ENCODE measurements around the gene ELP4. TPM values are rescaled to one million over a fixed set of nuclear protein-coding genes. Genes with fewer than 3 reads are reported as not detected.
A peak's percentile ranks its signal among the peaks of the same experiment; 100 is the strongest.

Gene ELP4
- total and polyA plus RNA-seq, 9 of the 15 experiments (the other 6 are each of a cell fraction or from before 2014, with no cell fraction given), result 24.1 to 60.3 (median 38.7) TPM

DNA sequence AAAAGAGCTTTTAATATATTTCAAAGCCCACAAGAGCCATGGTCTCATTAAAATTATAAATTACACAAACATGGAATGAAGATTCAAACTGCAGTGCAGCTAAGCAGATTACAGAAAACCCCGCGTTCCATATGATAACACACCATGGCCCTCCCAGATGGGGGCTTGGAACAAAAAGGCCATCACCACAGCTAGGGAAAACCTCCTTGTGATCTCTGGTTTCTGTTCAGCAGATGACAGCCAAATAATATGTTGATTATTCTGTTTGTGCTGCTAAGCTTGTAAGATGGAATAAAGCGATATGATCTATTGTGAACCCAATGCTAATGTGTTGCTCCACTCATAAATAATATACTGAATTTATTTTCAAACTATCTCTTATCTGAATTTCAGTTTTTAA, 28.6 kb upstream of the ELP4 start:
- FAIRE-seq, result no peak
- no peak overlapping the region for H3K4me2 ChIP-seq (ENCODE audit: insufficient read depth, low read length)
- in situ Hi-C loops (cut with MboI), result no loop called here
- H3K9ac ChIP-seq (ENCODE audit: insufficient read depth in 1 of 2, low read depth in 2 of 2, low read length in 2 of 2), result no peak overlapping the region
- H3K36me3 ChIP-seq (ENCODE audit: control insufficient read depth, insufficient read depth, low read length), result peaks cover 2% of the 10 kb centered on the region; the same call in 1 of the 3 replicates
- H2AFZ ChIP-seq (ENCODE audit: low read depth, low read length), result no peak overlapping the region
- H3K79me2 ChIP-seq (ENCODE audit: control insufficient read depth, insufficient read depth, low read length), result peaks cover 76% of the 10 kb centered on the region
- no peak overlapping the region for H3K27ac ChIP-seq (ENCODE audit: extremely low read depth, low read depth, low read length)
- no peak overlapping the region for H3K4me3 ChIP-seq
- intact Hi-C loops (cut with micrococcal nuclease), result loop anchor here (10.0 kb wide), 2 partner anchors 474 to 694 kb away; no protein-coding TSS in a partner anchor
- no peaks in the 10 kb centered on the region for H3K27me3 ChIP-seq (ENCODE audit: control insufficient read depth in 2 of 2, insufficient read depth in 2 of 2, low read length in 2 of 2)
- no peaks in the 10 kb centered on the region for H4K20me1 ChIP-seq (replicated peaks; ENCODE audit: control insufficient read depth, insufficient read depth, low read length)
- no peaks in the 10 kb centered on the region for H3K4me1 ChIP-seq (replicated peaks in 1 of 2; ENCODE audit: control insufficient read depth in 2 of 2, insufficient read depth in 2 of 2, low read length in 2 of 2)
- BruUV-seq (replicated peaks), result no TSS peak
- WGBS (ENCODE audit: insufficient coverage, low coverage, missing lambda C conversion rate), result 71% methylated on average over 3 of the region's 3 CpGs
- TF ChIP-seq SIN3B (IDR thresholded peaks at IDR 0.05; ENCODE audit: low read depth), result no peak
- no peak for TF ChIP-seq CXXC5 (CRISPR knock-in tag; IDR thresholded peaks at IDR 0.05)
- TF ChIP-seq ZNF140 (CRISPR knock-in tag; IDR thresholded peaks at IDR 0.05), result no peak
- no peak for TF ChIP-seq ZNF785 (CRISPR knock-in tag; IDR thresholded peaks at IDR 0.05)
- no peak for TF ChIP-seq SRSF3 (IDR thresholded peaks at IDR 0.05; ENCODE audit: insufficient read depth, low read length)
- TF ChIP-seq, protein P1, sequence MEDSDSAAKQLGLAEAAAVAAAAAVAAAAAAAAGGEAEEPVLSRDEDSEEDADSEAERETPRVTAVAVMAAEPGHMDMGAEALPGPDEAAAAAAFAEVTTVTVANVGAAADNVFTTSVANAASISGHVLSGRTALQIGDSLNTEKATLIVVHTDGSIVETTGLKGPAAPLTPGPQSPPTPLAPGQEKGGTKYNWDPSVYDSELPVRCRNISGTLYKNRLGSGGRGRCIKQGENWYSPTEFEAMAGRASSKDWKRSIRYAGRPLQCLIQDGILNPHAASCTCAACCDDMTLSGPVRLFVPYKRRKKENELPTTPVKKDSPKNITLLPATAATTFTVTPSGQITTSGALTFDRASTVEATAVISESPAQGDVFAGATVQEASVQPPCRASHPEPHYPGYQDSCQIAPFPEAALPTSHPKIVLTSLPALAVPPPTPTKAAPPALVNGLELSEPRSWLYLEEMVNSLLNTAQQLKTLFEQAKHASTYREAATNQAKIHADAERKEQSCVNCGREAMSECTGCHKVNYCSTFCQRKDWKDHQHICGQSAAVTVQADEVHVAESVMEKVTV (CRISPR knock-in tag; IDR thresholded peaks at IDR 0.05), result no peak
- TF ChIP-seq, protein P2, sequence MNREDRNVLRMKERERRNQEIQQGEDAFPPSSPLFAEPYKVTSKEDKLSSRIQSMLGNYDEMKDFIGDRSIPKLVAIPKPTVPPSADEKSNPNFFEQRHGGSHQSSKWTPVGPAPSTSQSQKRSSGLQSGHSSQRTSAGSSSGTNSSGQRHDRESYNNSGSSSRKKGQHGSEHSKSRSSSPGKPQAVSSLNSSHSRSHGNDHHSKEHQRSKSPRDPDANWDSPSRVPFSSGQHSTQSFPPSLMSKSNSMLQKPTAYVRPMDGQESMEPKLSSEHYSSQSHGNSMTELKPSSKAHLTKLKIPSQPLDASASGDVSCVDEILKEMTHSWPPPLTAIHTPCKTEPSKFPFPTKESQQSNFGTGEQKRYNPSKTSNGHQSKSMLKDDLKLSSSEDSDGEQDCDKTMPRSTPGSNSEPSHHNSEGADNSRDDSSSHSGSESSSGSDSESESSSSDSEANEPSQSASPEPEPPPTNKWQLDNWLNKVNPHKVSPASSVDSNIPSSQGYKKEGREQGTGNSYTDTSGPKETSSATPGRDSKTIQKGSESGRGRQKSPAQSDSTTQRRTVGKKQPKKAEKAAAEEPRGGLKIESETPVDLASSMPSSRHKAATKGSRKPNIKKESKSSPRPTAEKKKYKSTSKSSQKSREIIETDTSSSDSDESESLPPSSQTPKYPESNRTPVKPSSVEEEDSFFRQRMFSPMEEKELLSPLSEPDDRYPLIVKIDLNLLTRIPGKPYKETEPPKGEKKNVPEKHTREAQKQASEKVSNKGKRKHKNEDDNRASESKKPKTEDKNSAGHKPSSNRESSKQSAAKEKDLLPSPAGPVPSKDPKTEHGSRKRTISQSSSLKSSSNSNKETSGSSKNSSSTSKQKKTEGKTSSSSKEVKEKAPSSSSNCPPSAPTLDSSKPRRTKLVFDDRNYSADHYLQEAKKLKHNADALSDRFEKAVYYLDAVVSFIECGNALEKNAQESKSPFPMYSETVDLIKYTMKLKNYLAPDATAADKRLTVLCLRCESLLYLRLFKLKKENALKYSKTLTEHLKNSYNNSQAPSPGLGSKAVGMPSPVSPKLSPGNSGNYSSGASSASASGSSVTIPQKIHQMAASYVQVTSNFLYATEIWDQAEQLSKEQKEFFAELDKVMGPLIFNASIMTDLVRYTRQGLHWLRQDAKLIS (CRISPR knock-in tag; IDR thresholded peaks at IDR 0.05), result no peak
- no peak for TF ChIP-seq ZNF263 (CRISPR knock-in tag; IDR thresholded peaks at IDR 0.05; ENCODE audit: borderline replicate concordance)
- TF ChIP-seq, protein P3, sequence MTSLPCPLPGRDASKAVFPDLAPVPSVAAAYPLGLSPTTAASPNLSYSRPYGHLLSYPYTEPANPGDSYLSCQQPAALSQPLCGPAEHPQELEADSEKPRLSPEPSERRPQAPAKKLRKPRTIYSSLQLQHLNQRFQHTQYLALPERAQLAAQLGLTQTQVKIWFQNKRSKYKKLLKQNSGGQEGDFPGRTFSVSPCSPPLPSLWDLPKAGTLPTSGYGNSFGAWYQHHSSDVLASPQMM (CRISPR knock-in tag; IDR thresholded peaks at IDR 0.05), result no peak
- ChIA-PET POLR2A (interaction anchor here (0.6 to 1.4 kb wide), 2 partner anchors 11 to 1063 kb away, joined by 3 read pairs; no protein-coding TSS in a partner anchor), CTCF (ENCODE audit: low intra/inter-chr PET ratio) (no interaction called here)
- no peak for ATAC-seq
- DNase-seq (ENCODE audit: extremely low read depth in 1 of 4, low spot score in 3 of 4), result peak in 1 of 4 experiments; percentile 7
- H3K9me1 ChIP-seq (ENCODE audit: control insufficient read depth, insufficient read depth, low read length), result no peaks in the 10 kb centered on the region
- no peaks in the 10 kb centered on the region for H3K9me3 ChIP-seq (replicated peaks; ENCODE audit: control insufficient read depth, insufficient read depth, low read depth, low read length)

Data from K562 (cell line).